BJ (cell line): ENCODE results near the gene GDF15. TPM values are rescaled to one million over a fixed set of nuclear protein-coding genes. Genes with fewer than 3 reads are reported as not detected.

Source experiments
- CTCF ChIA-PET: fragments of 350-600 bp; formaldehyde crosslinking; extraction: SDS; loops from one replicate; lab custom pipeline; 2021; ENCODE audit warnings: antibody characterized with exemption, inconsistent platforms; lab: Yijun Ruan, JAX
- POLR2A ChIA-PET: fragments of 300-600 bp; sonication (Branson Sonifier 250); formaldehyde crosslinking; extraction: SDS; loops from one replicate; lab custom pipeline; 2021; ENCODE audit warnings: antibody characterized with exemption; lab: Charles Lee
- DNase-seq: peaks from one replicate; pipeline ENCODE4 v3.0.0-alpha.2; 2011; ENCODE audit warnings: low read depth
- H3K27me3 ChIP-seq: 2 replicates; pipeline ENCODE4 v1.6.0; 2011; ENCODE audit warnings: low read length; ENCODE audit not compliant: control insufficient read depth, insufficient read depth
- H3K36me3 ChIP-seq: 2 replicates; pipeline ENCODE4 v1.5.1; 2011; ENCODE audit warnings: low read length; ENCODE audit not compliant: control insufficient read depth, insufficient read depth
- H3K4me3 ChIP-seq: 2 replicates; pipeline ENCODE4 v1.5.1; 2011; ENCODE audit warnings: low read depth, mild to moderate bottlenecking, control low read depth, low read length
- CTCF ChIP-seq: IDR thresholded peaks from 2 replicates; pipeline ENCODE4 v1.5.1; 2011; ENCODE audit warnings: low read depth, mild to moderate bottlenecking, control low read depth, inconsistent platforms, low read length, moderate library complexity; ENCODE audit not compliant: insufficient read depth
- polyA minus RNA-seq: library from RNA; depleted of rRNA, polyadenylated mRNA; stranded (reverse); fragments of >200 nt; gene quantifications from 2 replicates; pipeline ENCODE4 v1.2.3, GENCODE V29; 2011; rRNA and poly(A)+ RNA removed
- polyA plus RNA-seq: library from polyadenylated mRNA; depleted of rRNA; stranded (reverse); fragments of >200 nt; gene quantifications from 2 replicates; pipeline ENCODE4 v1.2.3, GENCODE V29; 2011; rRNA removed

The GDF15 gene
- polyA plus RNA-seq = 19.0 and 30.8 TPM in 2 replicates
- polyA minus RNA-seq = 8.3 and 8.4 TPM in 2 replicates

- ChIA-PET CTCF (interaction anchor here (0.7 to 6.2 kb wide), 12 partner anchors 10 to 121 kb away, joined by 3 to 101 read pairs (median 4); partner anchors contain the start of genes LRRC25 and SSBP4), POLR2A (interaction anchor here (0.6 to 0.8 kb wide), 2 partner anchors 57 to 60 kb away, joined by 3 to 7 read pairs; no protein-coding TSS in a partner anchor)
- H3K4me3 ChIP-seq = peak within 1 kb of the TSS; percentile 81
- H3K36me3 ChIP-seq = peaks cover 16% of the 10 kb centered on the region
- peak; percentile 59 for DNase-seq
- TF ChIP-seq CTCF = peak; percentile 89
- no peaks in the 10 kb centered on the region for H3K27me3 ChIP-seq
These were observed at the start of gene GDF15 for GRCh38 chr19:18385675-18386542. Gene GDF15, plus strand, starts transcription at chr19:18386158. Its CDS starts 32 bp downstream, at chr19:18386190.

- Histone ChIP-seq H3K36me3 (peaks cover 4% of the 10 kb centered on the region), H3K4me3 (no peak overlapping the region), H3K27me3 (no peaks in the 10 kb centered on the region; the same call in 1 of the 2 replicates)
- no peak for TF ChIP-seq CTCF
- no peak for DNase-seq
- POLR2A ChIA-PET = no interaction called here
- CTCF ChIA-PET = interaction anchor here (1.1 to 5.0 kb wide), 6 partner anchors 9 to 72 kb away, joined by 3 to 25 read pairs (median 12); no protein-coding TSS in a partner anchor
These were observed 47.4 kb upstream of the GDF15 start for GRCh38 chr19:18338541-18338940.

GRCh38 chr19:18339723-18340122, 46.2 kb upstream of the GDF15 start:
- CTCF ChIA-PET = interaction anchor here (0.6 to 5.0 kb wide), 16 partner anchors 10 to 259 kb away, joined by 3 to 25 read pairs (median 3); partner anchors contain the start of gene JUND
- Histone ChIP-seq H3K27me3 (no peaks in the 10 kb centered on the region; the same call in 1 of the 2 replicates), H3K36me3 (peaks cover 4% of the 10 kb centered on the region), H3K4me3 (no peak overlapping the region)
- TF ChIP-seq CTCF = peak; percentile 26; the same call in 1 of the 2 replicates
- DNase-seq = no peak
- POLR2A ChIA-PET = no interaction called here

- Histone ChIP-seq H3K4me3 (peak within 1 kb of the TSS; percentile 83), H3K27me3 (no peaks in the 10 kb centered on the region; the same call in 1 of the 2 replicates), H3K36me3 (peaks cover 4% of the 10 kb centered on the region)
- DNase-seq = no peak
- CTCF ChIA-PET = interaction anchor here (0.6 to 5.0 kb wide), 11 partner anchors 10 to 74 kb away, joined by 3 to 25 read pairs (median 3); partner anchors contain the start of gene JUND
- POLR2A ChIA-PET = no interaction called here
- TF ChIP-seq CTCF = no peak
These were observed 45.6 kb upstream of the GDF15 start, which contains the start of gene PGPEP1 for GRCh38 chr19:18340190-18340989. Gene PGPEP1, plus strand, starts transcription at chr19:18340598. Its CDS starts 84 bp downstream, at chr19:18340682.
